Upper lobe of left lung (tissue), 4 donors: ENCODE data around the gene ADIG.

Source experiments
- CTCF ChIP-seq, 6 experiments: fragments of 450-650 bp in 4 of 6; fragments of 200-600 bp in 2 of 6; sonication (generic) in 2 of 6; IDR thresholded peaks; one replicate each; pipeline ENCODE4 v1.5.1; 2016 to 2019; ENCODE audit warnings: antibody characterized with exemption in 6 of 6
- EP300 ChIP-seq, 4 donors: sonication (generic); formaldehyde crosslinking; IDR thresholded peaks; one replicate each; pipeline ENCODE4 v1.5.1; 2017; ENCODE audit warnings: antibody characterized with exemption in 4 of 4, control low read depth in 2 of 4
- POLR2A ChIP-seq, 4 donors: fragments of 450-650 bp; IDR thresholded peaks; one replicate each; pipeline ENCODE4 v1.5.1; 2016 to 2017; ENCODE audit warnings: antibody characterized with exemption in 4 of 4, mild to moderate bottlenecking in 2 of 4
- POLR2AphosphoS5 ChIP-seq, 2 donors: sonication (generic); formaldehyde crosslinking; IDR thresholded peaks; one replicate each; pipeline ENCODE4 v1.5.1; 2017; ENCODE audit warnings: antibody characterized with exemption in 2 of 2

DNA sequence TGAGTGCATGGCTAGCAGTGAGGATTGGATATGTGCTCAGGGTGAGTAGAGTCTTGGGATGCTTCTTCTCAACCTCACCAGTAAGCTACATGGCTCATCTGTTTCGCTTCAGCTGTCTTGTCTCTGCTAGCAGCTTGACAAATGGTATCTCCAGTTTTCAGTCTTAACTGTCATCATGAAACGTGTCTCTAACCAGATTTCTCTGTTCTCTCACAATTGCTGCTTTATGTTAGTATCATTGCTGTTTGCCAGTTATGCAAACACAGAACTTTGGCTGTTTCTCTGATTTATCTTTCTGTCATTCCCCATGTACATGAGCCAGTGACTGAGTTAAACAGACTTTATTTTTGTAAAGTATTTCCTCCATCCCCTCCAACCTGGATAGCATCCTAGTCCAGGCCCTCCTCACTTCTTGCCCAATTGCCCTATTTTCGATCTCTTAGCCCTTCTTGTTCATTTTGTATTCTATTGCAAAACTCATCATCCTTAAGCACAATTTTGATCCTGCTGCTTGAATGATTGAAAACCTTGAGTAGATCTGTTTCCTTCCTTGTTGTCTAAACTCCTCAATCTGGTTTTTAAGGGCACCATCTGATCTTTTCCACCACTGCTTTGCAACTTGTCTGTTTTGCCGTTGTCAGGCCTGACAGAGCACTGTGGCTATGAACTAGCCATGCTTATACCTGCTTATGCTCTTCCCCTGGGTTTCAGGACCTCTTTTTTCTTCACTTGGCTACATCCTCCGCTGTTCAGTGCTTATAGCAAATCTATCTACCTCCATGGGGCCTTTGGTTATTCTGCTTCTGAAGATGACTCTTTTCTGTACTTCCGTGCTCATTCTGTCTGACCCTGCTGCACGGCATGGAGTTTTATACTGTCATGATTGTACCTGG lies 37.7 kb upstream of the ADIG start:
- TF ChIP-seq POLR2AphosphoS5 (IDR thresholded peaks at IDR 0.05) (no peak), POLR2A (IDR thresholded peaks at IDR 0.05) (no peak), CTCF (IDR thresholded peaks at IDR 0.05) (no peak), EP300 (IDR thresholded peaks at IDR 0.05) (no peak)
